Lower lobe of right lung (tissue), 2 donors: ENCODE data around the gene TBCA. TPM values are rescaled to one million over a fixed set of nuclear protein-coding genes. Genes with fewer than 3 reads are reported as not detected.

Source experiments
- ATAC-seq, 2 donors: fragments of 200-7000 bp; cut with Tn5 transposase; one replicate each; pipeline ENCODE4 v1.9.1; 2020 to 2022; ENCODE audit warnings: mild to moderate bottlenecking in 2 of 2, moderate library complexity in 2 of 2
- DNase-seq: peaks from one replicate; pipeline ENCODE4 v3.0.0-alpha.2; 2020
- H3K27ac ChIP-seq: fragments of 200-600 bp; one replicate; pipeline ENCODE4 v1.8.0; 2022
- H3K27me3 ChIP-seq: fragments of 200-600 bp; one replicate; pipeline ENCODE4 v1.8.0; 2022; ENCODE audit warnings: low read depth
- H3K36me3 ChIP-seq: fragments of 200-600 bp; one replicate; pipeline ENCODE4 v1.8.0; 2022; ENCODE audit warnings: mild to moderate bottlenecking
- H3K4me1 ChIP-seq: fragments of 200-600 bp; one replicate; pipeline ENCODE4 v1.8.0; 2022
- H3K4me3 ChIP-seq: fragments of 200-600 bp; one replicate; pipeline ENCODE4 v1.8.0; 2022; ENCODE audit warnings: mild to moderate bottlenecking
- H3K9me3 ChIP-seq: fragments of 200-600 bp; one replicate; pipeline ENCODE4 v1.8.0; 2022
- CTCF ChIP-seq: fragments of 200-600 bp; IDR thresholded peaks from one replicate; pipeline ENCODE4 v1.8.0; 2022; ENCODE audit warnings: antibody characterized with exemption, mild to moderate bottlenecking
- intact Hi-C: fragments of 100-400 bp; cut with DNase I; formaldehyde crosslinking; loops from one replicate; pipeline ENCODE4 v1.11.0; 2022
- total RNA-seq: library from RNA; stranded (reverse); fragmentation: NEBNext Ultra II Directional; extraction: Animal tissue kit (Norgen Biotek cat#: 25700); gene quantifications from one replicate; pipeline ENCODE4 v1.2.1, GENCODE V29; 2021
- donor health status: DM: no; HTN: yes; CAD: no; lungs with severe emphysema.

TBCA gene
- total RNA-seq, 1 donor from 2014 or later: 117 TPM

- Histone ChIP-seq H3K9me3 (no peaks in the 10 kb centered on the region), H3K4me3 (no peak overlapping the region), H3K4me1 (peaks cover 25% of the 10 kb centered on the region), H3K27ac (no peak overlapping the region), H3K27me3 (no peaks in the 10 kb centered on the region), H3K36me3 (no peaks in the 10 kb centered on the region)
- ATAC-seq: no peak
- no peak for DNase-seq
- intact Hi-C loops: no loop called here
- no peak for TF ChIP-seq CTCF
These were observed 1.2 kb upstream of the TBCA start for GRCh38 chr5:77777281-77777892.

- no peaks in the 10 kb centered on the region for H3K36me3 ChIP-seq
These were observed 541 bp upstream of the TBCA start for GRCh38 chr5:77776554-77777206.

GRCh38 chr5:77774981-77775789, 954 bp downstream of the TBCA start:
- intact Hi-C loops: no loop called here
- Histone ChIP-seq H3K9me3 (no peaks in the 10 kb centered on the region), H3K27me3 (no peaks in the 10 kb centered on the region), H3K27ac (peak overlapping the region; percentile 98), H3K36me3 (peaks cover 2% of the 10 kb centered on the region), H3K4me3 (peak overlapping the region; percentile 80), H3K4me1 (peaks cover 31% of the 10 kb centered on the region)
- ATAC-seq (peak in 1 of 2 donors; percentile 1), DNase-seq (no peak)
- no peak for TF ChIP-seq CTCF

More at GRCh38 chr5:77776554-77777206, 541 bp upstream of the TBCA start:
- Histone ChIP-seq H3K9me3 (no peaks in the 10 kb centered on the region), H3K4me1 (peaks cover 28% of the 10 kb centered on the region), H3K27me3 (no peaks in the 10 kb centered on the region), H3K4me3 (peak overlapping the region; percentile 80), H3K27ac (peak overlapping the region; percentile 98)
- ATAC-seq: no peak
- intact Hi-C loops: no loop called here
- DNase-seq: no peak
- TF ChIP-seq CTCF: no peak

- no peak for TF ChIP-seq CTCF
- H3K4me1 ChIP-seq: peaks cover 31% of the 10 kb centered on the region
- intact Hi-C loops: no loop called here
- no peaks in the 10 kb centered on the region for H3K9me3 ChIP-seq
- H3K27ac ChIP-seq: no peak overlapping the region
- DNase-seq: no peak
- no peaks in the 10 kb centered on the region for H3K27me3 ChIP-seq
- H3K36me3 ChIP-seq: peaks cover 12% of the 10 kb centered on the region
- H3K4me3 ChIP-seq: no peak overlapping the region
- no peak for ATAC-seq
These were observed 2.3 kb downstream of the TBCA start for GRCh38 chr5:77773734-77774280.

- Histone ChIP-seq H3K9me3 (no peaks in the 10 kb centered on the region), H3K27ac (no peak overlapping the region), H3K4me3 (no peak overlapping the region), H3K4me1 (peaks cover 31% of the 10 kb centered on the region), H3K36me3 (peaks cover 20% of the 10 kb centered on the region), H3K27me3 (no peaks in the 10 kb centered on the region)
- ATAC-seq (no peak), DNase-seq (no peak)
- no peak for TF ChIP-seq CTCF
- intact Hi-C loops: no loop called here
These were observed 3.4 kb downstream of the TBCA start for GRCh38 chr5:77772729-77773128.
